HG02938 (cell line): ENCODE results near the gene GIN1.

Experiments
- ATAC-seq: cut with Tn5 transposase; IDR thresholded peaks from one replicate; pipeline ENCODE4 v1.9.1; 2021; ENCODE audit warnings: mild to moderate bottlenecking, moderate library complexity; ENCODE audit not compliant: unreplicated experiment

GIN1 gene

GRCh38 chr5:103041071-103041676 is 78.8 kb downstream of the GIN1 start:
- ATAC-seq: no peak

GRCh38 chr5:103037673-103038455 is 82.1 kb downstream of the GIN1 start:
- no peak for ATAC-seq

DNA sequence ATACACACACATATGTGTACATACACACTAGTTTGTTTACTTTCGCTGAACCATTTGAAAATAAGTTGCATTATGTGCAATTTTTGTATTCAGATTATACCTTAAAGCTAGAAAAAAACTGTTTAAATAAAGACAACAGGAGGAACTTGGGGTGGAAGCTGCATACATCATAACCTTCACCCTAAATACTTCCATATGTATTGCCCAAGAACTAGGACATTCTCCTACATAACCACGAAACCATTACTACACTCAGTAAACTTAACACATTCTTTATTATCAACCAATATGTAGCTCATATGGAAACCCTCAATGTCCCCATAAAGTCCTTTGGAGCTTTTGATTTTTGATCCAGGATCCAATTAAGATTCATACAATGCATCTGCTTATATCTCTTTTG is 83.3 kb downstream of the GIN1 start:
- no peak for ATAC-seq
